Measurements from ENCODE around the gene ADGRD2.

ADGRD2 gene

DNA sequence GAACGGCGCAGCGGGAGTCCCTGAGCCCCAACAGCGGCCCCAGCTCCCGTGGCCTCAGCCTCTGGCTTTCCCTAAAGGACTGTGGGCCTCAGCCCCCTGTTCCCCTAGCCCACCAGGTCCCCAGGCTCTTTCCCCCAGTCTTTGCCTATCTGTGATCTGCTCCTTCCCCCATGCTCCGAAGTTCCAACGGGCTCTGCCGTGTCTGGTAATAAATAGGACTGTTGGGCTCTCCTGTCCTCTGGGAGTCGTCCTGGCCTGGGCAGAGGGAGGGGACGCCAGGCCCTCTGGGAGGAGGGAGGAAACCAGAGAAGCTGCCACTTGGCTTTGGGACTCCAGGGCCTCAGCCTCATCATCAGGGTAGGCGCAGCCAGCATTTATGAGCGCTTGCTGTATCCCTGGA lies 28.1 kb downstream of the ADGRD2 start:
- DNase-seq (ENCODE audit: low read depth in 2 of 2), result no peak

DNA sequence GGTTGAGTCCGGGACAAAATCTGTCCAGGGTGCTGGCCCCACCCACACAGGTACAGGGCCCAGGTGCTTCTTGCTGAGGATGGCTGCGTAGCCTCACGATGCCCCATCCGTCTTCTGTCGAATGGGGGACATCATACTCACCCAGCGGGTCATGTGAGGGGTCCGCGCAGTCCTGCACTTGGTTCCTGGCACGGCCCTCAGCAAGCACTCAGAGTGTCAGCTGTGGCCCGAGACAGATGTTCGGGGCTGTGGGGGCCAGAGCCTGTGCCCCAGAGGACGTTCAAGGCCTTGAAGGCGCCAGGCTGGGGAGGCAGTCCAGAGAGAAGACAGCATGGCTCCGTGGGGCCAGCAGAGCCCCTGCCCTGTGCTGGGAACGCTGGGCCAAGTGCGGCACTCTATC lies 29.1 kb downstream of the ADGRD2 start:
- no peak for DNase-seq (ENCODE audit: low read depth in 2 of 2)

DNA sequence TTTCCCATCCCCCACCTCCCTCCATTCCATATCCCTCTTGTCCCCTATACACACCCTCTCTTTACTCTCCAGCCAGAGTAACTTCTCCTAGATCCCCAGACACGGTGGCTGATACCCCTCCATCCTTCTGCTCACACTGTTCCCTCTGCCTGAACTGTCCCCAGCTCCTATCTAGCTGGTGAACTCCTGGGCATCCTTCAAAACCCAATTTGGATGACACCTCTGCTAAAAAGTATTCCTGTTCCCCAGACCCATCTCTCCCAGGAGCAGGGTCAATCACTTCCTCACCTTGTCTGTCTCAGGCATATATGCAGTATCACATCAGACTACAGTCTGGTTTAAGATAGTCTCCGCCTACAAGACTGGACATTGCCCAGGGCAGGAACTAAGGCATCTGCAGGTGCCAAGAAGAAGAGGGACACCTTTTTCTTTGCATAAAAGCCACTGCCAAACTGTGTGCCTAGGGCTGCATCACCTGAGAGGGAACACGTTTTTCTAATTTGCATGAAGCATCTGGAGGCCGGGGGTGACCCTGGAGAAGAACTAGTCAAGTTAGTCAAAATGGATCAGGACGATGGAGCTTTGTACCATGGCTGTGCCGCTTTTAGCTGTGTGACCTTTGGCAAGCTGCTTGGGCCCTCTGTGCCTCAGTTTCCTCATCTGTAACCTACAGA lies 29.8 kb downstream of the ADGRD2 start:
- no peak for DNase-seq (ENCODE audit: low read depth in 2 of 2)

DNA sequence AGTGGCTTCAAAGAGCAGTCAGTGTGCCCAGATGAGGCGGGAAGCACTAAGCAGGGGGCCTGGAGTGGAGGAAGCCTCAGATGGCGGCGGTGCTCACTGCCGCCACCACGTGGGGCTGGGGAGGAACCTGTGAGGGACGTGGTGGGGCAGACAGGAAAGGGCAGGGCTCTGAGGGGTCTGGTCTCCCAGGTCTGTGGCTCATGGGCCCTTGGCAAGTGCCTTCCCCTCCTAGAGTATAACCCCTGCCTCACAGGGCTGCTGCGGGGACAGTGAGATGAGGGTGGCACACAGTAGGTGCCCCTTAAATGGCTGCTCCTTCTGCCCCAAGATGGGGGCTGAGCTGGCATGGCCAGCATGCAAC lies 30.4 kb downstream of the ADGRD2 start:
- no peak for DNase-seq (ENCODE audit: low read depth in 2 of 2)

DNA sequence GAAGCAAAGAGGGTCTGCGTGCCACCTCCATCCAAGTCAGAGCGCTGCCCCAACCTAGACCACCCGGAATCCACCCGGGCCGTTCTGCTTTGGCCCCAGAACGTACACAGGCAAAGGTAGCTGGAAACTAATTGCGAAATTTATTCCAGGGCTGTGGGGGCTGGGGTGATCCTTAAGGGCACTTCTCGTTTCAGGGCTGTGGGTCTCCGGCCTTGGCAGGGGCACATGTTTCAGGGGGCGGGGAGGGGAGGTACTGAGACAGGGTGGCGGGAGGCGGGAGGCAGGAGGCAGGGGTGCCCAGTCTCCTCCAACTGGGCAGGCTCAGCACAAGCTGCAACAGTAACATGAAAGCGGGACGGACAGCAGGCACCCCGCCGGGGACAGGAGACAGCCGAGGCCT lies 30.9 kb downstream of the ADGRD2 start:
- DNase-seq (ENCODE audit: low read depth in 2 of 2), result no peak

DNA sequence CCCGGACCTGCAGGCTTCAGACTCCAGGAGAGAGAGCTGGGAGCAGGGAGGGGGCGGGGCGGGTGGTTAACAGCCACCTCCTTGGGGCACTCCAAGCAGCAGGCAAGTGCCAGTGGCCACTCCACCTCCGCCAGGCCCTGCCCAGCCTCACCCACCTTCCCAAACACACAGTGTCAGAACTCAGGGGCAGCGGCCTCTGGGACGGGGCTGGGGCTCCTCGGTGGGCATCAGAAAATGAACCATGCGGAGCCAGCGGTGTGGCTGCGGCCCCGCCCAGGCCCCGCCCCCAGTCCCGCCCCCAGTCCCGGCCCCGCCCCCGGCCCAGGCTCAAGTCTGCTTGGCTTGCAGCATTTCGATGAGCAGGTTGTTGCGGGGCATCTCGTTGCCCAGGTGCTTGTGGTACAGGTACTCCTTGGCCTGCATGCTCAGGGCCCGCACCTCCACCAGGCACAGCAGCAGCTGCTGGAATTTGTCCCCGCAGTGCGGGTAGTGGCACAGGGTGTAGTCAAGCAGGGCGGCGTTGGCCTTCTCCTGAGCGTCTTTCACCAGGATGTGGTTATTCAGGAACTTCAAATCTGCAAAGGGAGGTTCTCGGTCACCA lies 32.3 kb downstream of the ADGRD2 start:
- DNase-seq (ENCODE audit: low read depth in 2 of 2), result no peak

DNA sequence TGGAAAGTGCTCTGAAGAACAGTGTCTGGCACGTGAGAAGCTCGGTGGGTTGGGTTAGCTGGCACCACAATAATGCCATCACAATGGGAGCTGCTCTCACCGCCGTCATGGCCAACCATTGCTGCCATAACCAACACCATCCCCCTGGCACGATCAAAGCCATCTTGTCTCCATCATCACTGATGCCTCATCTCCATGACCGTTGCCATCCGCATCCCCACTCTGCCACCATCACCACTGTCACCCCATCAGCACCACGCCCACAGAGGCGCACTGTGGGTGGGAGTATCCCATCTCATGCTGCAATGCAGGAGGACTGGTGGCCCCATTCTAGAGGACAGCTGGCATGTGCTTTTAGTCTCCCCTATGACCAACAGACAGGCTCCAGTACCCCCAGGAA lies 33.2 kb downstream of the ADGRD2 start:
- no peak for DNase-seq (ENCODE audit: low read depth in 2 of 2)

DNA sequence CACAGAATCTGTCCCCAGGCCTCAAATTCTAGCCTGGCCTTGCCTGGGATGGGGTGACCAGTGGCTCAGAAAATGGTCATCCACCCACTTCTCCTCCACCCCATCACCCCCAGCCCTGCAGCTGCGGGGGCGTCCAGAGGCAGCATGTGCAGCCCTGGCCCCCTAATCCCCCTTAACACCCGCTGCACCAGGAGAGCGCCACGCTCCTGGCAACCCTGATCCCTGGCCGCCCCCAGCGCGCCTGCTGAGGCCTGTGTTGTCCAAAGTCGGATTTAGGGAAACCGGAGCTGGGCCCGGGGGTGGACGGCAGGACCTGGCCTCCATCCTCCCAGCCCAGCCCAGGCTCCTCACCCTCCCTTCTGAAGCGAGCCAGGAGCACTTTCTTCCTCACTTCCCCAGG lies 35.0 kb downstream of the ADGRD2 start:
- DNase-seq (ENCODE audit: low read depth in 2 of 2), result no peak

DNA sequence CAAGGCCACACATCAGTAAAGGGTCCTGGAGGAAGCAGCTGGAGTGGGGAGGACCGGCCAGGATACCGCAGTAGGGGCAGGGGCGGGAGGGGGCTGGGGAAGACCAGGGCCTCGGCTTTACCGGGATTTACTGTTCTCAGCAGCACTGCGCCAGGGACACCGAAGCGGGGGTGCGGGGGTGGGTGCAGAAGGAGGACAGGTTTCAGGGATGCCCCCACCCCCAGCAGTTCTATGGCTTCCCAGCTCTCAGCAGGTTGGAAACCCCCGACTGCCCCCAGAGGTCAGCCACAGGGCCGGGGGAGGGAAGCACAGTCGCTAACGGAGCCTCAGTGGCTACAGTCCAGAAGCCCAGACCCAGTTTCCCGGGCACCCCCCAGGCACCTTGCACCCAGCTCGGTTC lies 35.7 kb downstream of the ADGRD2 start:
- DNase-seq (ENCODE audit: low read depth in 2 of 2), result no peak

DNA sequence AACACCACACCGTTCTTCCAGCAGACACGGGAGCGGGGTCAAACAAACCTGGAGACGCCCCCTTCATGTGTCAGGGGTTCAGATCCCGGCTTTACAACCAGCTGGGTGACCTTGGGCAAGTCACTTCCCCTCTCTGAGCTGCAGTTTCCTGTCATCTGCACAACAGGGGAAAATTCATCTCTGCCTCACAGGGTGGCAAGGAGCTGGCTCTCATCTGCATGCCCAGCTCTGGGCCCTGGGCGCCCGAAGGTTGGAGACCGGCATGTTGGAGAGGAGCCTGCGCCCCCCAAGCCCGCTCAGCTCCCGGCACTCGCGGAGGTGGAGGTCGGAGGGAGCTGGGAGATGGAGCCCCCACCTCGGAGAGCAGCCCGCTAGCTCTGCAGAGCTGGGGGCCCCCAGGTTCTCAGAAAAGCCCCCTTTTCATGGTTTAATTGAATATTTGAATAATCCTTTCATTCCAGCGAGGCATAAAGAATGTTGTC lies 36.6 kb downstream of the ADGRD2 start:
- no peak for DNase-seq (ENCODE audit: low read depth in 2 of 2)

DNA sequence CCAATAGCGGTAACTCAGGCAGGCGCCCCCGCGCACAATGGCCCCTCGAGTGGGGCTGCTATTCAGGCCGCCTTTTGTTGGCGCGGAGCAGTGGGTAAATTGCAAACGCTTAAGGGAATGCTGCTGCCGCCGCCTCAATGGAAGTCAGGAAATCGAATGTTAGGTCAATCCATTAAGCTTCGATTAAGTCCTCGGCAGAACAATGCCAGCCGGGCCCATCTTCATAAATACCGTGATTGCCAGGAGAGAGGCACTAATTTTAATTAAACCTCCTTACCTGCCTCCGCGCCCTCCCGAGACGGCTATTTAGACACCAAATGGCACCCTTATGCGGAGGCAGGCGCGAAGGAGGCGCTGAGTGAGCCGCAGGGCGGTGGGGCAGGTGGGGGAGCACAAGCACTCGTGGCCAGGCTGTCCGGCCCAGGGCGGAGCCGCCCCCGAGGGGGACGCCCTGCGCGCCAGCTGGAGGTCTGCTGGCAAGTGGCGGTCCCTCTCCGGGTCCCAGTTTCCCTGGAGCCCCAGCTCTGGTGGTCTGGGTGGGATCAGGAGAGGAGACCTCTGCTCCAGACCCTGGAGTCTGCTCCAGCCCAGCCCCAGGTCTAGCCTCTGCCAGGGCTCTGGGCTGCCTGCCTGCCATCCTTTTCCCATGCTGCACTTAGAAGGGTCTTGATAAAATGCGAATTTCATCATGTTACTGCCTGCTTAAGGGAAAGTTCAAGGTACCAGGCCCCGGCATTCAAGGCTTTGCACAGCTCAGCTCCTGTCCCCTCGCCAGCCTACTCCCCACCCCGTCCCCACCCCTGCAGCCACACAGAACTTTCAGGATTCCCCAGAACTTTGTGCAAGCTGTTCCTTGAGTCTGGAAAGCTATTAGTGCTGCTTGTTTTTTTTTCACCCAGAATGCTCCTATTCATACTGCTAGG lies 37.3 kb downstream of the ADGRD2 start:
- DNase-seq (ENCODE audit: low read depth in 2 of 2), result no peak

DNA sequence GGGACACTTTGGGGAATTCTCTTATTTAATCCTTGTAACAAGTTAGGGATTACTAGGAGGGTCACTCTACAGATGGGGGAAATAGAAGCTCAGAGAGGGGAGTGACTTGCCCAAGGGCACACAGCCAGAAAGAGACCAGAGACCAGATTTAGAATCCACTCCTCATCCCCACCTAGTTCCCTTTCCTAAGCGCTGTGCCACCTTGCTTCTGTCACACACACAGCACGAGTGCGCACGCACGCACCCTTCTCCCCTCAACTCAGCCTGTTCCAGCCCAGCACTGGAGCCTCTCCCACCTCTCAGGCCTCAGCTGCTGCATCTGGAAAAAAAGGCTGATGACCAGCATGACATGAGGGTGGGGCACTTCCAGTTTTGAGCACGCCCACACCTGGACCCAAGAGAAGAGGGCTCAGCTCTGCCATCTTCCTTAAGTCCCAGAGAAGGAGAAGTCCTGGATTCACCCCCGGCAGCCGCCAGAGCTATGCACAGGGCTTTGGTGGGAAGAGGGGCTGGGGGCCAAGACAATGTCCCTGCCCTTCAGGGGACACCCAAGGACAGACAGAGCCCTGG lies 38.5 kb downstream of the ADGRD2 start:
- no peak for DNase-seq (ENCODE audit: low read depth in 2 of 2)

DNA sequence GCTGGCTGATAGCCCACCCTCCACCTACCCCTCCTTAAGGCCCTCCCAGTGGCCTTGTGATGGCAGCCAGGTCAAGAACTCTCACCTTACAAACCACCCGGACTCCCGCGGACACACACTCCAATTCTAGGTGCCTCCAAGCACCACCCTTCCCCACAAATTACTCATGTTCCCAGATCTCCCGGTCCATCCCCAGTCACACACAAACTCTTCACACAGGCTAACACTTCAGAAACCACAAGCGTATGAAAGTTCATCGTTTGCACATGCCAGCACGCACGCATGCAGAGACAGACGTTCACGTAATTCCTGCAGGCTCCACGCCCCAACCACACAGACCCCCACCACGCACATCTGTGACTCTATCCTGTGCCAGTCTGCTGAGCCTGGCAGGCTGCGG lies 39.0 kb downstream of the ADGRD2 start:
- DNase-seq (ENCODE audit: low read depth in 2 of 2), result peak; percentile 16 to 18

DNA sequence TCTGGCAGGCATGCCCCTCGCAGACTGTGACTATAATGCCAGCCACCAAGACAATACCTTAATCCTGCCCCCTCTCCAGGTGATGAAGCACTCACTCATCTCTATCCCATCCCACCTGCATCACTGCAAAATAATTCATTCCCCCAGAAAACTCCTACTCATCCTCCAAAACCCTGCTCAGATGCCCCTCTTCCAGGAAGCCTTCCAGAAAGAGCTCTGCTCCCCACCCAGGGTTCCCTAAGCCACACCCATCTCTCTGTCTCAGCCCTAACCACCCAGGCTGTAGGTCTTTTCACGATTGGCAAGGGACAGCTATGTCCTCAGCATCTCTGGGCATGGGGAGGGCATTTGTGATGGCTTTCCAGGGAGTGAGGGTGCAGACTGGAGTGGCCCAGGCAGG lies 39.8 kb downstream of the ADGRD2 start:
- no peak for DNase-seq (ENCODE audit: low read depth in 2 of 2)

DNA sequence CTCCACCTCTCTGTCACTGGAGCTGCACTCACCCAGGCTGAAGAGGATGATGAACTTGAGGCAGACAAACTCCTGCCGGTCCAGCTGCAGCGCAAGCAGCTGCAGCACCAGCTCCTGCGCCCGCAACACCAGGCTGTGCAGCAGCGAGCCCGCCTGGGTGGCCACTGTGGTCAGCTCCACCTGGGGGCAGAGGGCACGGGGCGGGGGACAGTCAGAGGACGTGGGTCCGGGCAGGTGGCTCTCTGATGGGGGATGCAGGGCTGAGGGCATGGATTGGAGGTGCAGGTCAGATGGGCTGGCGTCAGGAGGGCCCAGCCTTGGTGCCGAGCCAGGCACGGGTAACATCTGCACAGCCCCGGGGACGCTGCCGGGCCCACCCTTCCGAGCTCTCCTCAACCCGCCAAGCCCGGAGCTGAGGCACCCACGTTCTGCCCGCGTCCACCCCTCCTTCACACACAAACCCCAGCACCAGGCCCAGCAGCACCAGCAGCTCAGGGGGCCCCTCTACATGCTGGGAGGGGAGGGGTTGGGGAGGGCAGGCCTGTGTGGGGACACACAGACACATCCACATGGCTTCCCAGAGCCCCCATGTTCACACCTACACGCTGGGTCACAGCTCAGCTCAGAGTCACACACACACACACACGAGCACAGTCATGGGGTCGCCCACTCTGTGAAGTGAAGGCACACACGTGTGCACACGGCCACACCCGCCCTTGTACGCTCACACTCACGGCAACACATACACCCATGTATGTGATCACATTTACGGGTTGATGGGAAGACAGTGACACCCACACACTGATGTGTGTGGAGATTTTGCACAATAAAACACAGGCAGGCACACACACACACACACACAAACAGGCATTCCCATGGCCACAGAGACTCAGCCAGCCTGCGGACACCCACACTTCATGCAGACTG lies 41.1 kb downstream of the ADGRD2 start:
- DNase-seq (ENCODE audit: low read depth in 2 of 2), result no peak

DNA sequence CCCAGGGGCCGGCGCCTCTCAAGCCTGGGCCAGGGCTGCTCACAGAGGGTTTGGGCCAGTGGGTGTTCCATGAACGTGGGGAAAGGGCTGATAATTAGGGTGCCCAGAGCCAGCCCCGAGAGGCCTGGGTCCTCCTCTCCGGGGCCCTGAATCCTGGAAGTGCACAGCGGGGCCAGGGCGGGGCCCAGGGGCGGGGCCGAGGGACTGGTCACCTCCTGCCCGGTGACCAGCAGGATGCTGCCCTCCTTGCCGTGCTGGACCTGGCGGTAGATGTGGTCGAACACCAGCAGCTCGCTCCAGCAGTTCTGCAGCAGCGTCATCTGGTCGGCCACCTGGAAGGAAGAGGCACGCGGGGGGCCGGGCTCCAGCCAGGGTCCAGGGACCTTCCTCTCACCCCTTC lies 42.6 kb downstream of the ADGRD2 start:
- no peak for DNase-seq (ENCODE audit: low read depth in 2 of 2)

DNA sequence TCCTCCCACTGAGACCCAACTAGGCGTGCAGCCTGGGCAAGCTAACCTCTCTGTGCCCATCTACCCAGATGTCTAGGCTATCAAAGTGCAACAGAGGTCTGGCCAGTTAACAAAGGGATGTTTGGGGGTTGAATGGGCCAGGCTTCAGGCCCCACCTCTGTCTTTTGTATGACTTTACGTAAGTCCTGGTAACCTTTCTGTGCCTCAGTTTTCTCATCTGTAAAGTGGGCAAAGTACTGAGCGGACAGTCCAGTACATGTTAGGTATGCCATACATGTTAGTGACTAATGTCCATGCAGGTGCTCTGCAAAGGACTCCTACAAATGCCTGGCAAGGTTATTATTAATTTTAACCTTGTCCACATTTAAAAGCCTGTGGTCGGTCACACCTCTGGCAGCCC lies 43.0 kb downstream of the ADGRD2 start:
- no peak for DNase-seq (ENCODE audit: low read depth in 2 of 2)

DNA sequence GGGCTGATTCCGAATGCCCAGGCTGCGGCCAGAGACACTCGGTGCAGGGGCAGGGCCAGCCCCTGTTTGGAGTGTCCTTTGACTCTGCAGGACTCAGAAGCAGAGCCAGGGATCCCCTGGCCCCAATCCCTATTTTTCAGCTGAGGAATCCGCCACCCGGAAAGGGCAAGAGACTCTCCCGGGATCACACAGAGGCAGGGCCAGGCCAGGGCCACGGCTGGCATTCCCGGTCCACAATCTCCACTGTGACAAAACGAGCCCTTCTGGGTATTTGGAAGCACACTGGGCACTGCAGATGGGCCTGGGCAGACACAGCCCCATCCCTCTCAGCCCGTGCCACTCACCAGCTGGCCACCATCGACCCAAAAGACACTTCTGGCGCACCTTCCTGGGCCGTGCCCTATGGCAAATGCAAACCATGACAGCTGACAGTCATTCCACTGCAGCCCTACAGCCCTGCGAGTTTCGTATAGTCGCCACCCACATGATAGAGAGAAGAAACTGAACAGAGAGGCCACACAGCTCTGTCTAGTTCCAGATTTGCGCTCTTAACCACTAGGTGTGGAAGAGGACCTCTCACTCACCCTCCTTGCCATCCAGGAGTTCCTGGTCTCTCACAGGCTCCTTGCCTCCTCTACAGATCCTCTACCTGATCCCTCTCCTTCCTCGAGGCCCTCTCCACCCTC lies 43.7 kb downstream of the ADGRD2 start:
- no peak for DNase-seq (ENCODE audit: low read depth in 2 of 2)

DNA sequence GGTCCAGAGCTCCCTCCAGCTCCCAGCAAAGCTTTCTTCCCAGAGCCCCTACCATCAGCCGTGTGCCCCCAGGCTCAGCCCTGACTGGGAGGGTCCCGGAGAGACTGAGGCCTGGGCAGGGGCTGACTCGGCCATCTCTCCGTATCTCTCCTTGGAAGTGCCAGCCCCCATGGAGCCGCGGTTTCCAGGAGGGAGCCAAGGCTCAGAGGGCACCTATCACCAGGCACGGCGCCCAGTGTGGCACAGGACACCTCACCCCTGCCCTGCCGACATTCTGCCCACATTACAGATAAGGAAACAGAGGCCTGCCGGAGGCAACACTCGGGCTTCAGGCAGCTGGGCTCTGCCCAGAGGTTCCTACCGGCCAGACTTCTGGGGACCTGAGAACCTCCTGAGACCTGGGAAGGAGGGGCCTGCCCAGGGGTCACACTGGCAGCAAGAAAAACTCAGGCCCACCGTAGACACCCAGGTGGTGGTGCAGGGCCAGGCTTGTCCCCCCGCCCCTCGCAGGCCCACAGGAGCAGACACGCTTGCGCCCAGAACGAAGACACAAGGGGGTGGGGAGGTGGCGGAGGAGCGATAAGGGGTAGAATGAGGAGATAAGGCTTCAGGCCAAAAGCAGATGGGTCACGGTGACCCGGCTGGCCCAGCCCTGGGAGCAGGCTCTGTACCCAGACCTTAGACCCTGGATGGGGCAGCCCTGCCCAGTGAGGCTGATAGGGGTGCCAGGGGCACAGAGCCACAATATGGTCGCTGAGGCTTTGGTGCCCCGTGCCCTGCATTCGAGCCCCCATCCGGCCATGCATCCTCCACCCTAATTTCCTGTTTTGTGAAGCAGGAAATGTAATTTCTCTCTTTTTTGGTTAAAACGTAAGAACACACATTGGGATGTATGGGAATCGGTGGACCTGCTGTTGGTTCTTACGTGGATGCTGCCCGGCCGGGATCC lies 45.1 kb downstream of the ADGRD2 start:
- no peak for DNase-seq (ENCODE audit: low read depth in 2 of 2)

DNA sequence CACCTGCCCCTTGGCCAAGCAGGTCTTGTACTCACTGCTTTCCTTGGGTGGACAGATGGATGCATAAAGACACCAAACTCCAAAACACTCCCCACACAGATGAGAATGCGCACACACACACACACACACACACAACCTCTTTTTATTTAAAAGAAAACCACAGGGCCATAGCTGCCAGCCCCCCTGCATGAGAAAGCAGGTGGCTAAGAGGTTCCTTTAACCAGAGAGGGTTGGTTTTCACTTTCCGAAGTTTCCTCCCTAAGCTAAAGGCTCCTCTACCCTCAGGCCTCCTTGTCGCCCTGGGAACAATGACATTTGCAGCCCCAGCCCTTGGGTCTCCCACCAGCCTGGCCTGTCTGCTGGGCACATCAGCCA lies 45.8 kb downstream of the ADGRD2 start:
- no peak for DNase-seq (ENCODE audit: low read depth in 2 of 2)
